DMS79 treated with DMSO at 0.1 percent for 48 hours (cell line): ENCODE data around the gene TRAK1.

Source experiments
- DNase-seq: peaks from one replicate; lab custom pipeline; 2025; lab: John Stamatoyannopoulos, UW

The TRAK1 gene

DNA sequence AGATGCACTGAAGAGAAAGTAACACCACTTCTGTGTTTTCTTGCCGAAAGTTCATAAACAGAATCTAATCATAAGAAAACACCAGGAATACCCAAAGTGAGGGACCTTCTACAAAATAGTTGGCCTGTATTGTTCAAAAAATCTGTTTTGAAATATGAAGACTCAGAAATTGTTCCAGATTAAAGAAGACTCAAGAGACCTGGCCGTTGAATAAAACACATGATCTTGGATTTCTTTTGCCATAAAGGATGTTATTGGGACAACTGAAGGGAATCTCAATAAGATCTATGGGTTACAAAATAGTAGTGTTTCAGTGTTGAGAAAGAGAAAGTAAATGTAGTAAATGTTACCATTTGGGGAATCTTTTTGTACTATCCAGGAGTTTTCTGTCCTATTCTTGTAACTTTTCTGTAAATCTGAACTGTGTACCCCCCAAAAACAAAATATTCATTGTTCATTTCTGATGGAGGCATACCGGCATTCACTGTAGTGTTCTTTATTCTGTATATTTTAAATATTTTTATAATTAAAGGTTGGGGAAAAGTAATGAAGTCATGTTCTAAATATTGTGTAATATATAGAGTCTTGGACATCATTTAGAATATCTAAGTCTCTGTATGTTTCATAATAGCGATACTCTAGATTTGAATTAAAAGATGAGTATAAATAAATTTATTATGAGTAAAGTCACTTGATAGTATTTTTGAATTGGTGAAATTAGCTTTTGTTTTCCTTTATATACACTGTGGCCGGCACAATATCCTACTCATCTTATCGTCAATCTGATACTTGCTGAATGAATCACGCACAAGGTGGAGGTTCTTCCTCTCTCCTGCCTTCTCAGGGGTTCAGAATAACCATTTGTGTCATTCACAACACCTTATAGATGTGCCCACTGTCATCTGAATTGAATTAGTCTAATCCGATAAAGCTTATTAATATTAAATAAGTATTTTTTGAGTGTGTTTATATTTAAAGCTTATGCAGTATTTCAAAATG, 66.7 kb downstream of the TRAK1 start:
- no peak for DNase-seq

DNA sequence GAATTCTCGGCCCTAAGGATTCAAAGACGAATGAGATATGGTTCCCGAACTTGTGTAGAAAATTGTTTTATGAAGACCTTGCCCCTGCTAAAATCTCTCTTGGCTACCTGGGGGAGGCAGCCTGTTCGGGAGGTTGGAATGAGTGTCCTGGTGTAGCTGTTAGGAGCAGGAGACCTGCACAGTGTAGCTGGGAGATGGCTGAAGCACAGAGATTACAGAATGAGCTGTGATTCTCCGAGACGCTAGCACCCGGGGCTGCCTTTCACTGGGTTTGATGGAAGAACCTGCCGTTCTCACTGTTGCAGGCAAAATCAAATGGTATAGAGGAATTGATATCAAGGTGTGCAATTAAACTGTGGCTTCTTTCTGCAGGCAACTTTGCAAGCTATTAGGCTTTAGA, 68.0 kb downstream of the TRAK1 start:
- no peak for DNase-seq

DNA sequence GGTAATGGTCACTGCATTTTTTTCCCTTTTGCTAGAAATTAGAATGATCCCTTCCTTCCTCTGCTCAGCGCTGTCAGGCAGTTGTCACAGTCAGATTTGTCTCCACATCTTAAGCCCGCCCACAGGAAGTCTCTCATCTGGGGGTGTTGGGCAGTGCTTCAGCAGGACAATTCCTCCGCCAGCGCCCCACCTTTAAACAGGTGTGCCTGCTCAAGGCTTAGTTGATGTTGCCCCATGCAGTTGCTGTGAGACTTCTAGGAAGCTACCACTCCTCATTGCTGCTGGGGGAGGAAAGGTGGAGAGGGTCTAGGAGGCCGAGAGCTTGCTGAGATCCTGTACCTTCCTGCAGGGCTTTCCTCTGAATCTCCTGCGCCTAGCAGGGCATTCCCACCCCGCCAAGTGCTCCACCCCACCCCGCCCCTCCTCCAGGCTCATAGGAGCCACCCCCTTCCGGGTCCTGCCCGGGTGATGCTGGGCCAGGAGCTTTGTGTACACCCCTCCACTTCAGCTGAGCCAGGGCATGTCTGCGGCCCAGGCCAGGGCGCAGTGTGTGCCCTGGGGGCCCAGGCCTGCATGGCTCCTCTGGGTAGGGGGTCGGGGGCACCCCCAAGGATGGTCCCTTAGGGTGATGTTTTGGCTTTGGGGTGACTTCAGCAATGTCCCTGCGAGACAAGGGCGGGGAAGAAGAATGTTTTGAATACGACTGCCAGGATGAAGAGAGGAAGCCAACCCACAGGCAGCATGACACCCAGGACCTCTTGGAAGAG, 68.7 kb downstream of the TRAK1 start:
- peak; percentile 65 for DNase-seq

DNA sequence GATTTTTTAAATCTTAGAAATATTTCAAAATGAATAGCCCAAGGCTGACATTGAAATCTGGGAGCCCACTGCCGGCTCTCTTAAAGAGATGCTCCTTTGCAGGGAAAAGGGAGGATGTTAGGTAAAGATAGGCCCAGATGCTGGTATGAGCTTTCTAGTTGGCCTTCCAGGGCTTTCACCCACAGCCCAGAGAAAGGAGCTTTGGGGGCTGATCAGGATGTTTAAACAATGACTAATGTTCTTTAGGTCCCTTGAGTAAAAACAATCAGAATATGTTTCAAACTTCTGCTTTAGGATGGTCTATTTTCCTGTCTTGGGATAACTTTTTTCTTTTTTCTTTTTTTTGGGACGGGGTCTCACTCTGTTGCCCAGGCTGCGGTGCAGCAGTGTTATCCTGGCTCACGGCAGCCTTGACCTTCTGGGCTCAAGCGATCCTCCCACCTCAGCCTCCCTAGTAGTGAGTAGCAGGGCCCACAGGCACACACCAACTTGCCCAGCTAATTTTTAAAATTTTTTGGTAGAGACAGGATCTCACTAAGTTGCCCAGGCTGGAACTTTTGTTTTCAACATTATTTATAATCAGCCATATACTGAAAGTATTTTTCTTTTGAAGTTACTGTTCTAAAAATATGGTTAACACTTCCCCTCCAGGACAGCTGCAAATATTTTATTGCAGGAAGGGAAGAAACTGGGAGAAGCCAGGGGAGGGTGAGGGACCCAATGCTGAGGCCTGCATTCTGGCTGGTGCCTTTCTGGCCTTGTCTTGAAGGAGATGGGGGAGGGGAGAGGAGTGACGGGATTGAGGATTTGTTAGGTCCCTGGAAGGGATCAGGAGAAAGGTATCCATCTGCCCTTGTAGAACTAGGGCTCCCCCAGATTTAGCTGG, 70.1 kb downstream of the TRAK1 start:
- DNase-seq = no peak

DNA sequence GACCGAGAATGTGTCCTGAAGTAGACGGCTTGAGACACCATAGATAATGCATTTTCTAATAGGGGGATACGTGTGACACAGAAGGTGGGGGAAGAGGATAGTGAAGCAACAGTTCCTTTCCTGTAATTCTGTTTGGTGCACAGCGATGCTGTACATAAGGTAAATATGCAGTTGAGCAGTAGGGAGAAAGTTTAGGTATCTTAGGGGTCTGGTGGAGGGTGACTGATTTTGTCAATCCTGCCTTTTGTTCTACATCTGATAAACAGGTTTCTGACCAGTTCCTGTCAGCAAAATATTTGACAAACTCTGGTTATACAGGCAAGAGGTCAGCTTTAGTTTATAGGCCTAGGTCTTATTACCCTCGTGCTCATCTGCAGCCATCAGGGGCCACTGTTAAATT, 71.3 kb downstream of the TRAK1 start:
- DNase-seq = no peak

DNA sequence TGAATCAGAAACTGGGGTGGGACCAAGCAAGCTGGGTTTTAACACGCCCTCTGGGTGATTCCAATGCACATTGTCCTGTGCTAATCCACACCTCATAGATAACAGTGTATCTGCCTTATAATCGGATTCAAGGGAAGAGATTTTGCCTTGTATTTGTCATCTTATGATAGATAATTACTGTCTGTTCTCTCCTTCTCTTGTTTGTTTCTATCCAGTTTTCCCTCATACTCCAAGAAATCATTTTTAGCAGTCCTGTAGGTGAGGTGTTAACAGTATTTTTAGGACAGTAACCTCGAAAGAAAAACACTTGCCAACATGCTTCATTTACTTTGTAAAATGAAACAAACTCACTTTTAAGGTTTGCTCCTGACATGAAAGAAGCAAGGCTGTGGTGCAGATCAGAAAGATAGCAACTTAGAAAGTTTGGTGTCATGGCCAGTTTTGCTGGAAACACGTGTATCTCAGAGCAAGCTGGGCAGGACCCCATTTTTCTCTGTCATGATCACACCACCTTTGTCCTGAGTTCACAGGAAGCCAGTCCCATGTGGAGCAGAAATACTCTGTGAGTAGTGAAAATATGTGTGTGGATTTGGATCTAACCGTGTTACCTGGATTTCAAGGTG, 72.6 kb downstream of the TRAK1 start:
- no peak for DNase-seq

DNA sequence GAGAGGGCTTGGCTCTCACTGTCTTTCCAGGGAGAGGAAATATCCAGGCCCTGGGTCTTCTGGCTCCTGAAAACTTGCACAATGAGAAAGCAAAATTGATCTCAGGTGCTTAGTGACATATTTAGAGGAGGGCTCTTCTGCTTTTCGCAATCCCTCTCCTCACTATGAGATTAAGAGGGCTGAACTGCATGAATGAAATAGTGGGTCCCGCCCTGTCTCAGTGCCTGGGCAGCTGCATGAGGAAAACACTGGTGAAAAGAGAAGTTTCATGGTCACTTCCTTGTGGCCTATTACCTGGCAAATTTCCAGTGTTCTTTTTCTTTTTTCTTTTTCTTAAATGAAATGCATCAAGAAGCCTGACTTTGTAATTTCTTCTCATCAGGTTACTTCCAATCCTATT, 73.5 kb downstream of the TRAK1 start:
- DNase-seq = no peak

DNA sequence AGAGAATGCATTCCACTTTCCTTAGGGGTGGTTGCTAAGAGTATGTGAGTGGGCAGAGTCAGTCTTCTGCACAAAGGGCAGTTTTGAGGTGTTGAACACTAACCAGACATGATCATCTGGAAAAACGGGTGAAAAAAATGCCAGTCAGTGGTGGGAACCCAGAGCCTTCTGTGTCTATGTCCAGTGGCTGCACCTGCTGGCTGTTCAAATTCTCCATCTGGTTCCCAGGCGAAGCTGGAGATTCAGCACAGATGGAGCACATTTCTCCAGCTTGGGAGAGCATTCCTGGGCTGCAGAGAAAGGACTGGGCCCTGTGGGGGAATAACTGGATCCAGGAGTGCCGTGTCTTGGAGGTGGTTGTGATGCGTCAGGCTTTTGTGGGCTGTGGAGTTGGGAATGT, 74.1 kb downstream of the TRAK1 start:
- no peak for DNase-seq

DNA sequence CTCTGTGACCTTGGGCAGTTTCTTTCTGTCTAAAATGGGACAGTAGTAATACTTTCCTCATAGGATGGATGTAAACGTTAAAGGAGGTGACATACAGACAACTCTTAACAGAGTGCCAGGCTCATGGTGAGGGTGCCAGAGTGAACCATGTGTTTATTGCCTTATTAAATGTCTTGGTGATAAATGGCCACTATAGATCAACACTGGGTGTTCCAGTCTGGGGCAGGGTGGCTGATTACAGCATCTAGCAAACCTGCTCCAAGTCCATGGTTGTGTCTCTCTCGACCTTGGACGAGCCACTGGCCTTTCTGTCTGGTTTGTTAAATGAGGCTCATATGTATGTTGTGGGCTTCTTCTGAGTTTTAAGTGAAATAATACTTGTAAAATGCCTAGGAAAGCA, 75.1 kb downstream of the TRAK1 start:
- DNase-seq = no peak

DNA sequence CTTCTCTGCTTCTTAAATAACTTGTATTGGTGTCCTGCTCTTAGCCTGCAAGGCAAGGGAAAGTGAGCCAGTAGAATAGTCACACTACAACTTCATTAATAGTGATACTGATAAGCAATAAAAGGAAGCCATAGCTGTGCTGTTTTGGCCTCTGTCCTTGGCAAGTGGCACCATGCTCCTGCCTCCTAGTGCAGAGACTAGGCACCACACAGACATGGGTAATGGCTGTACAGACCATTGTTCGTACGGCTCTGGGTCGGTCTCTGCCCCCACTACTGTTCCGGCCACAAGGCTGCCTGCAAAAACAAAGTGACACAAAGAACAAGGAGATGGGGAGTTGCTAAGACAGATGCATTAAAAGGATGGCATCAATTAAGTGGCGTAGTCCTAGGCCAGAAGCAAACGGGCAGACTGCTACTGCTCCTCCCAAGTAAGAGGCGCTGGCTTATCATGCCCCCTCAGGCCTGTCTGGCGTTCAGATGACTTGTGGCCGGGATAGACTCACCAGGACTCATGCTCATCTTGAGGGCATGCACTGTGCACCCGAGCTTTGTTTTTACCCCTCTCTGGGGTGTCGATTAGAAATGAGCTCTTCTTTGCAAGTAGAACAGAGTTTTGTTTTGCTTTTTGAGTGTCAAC, 75.6 kb downstream of the TRAK1 start:
- DNase-seq = no peak

DNA sequence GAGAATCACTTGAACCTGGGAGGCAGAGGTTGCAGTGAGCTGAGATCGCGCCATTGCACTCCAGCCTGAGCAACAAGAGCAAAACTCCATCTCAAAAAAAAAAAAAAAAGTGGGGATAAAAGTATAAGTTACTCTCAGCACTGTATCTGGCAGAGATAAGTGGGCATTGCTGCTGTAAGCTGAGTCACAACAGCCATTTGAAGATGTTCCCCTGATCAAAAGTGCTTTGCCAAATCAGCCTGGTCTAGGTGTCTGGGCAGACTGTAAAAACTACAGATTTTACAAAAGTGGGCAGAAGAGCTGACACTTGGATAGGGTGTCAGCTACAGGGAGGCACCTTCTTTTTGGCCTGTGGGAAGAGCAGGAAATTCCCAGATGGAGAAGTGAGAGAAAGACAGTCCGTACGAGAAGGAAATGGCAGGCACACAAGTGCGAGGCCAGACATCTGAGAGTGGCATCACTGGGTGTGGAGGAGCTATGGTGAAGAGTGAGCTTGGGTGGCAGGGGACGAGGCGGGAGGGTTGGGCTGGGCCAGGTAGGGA, 78.5 kb downstream of the TRAK1 start:
- no peak for DNase-seq

DNA sequence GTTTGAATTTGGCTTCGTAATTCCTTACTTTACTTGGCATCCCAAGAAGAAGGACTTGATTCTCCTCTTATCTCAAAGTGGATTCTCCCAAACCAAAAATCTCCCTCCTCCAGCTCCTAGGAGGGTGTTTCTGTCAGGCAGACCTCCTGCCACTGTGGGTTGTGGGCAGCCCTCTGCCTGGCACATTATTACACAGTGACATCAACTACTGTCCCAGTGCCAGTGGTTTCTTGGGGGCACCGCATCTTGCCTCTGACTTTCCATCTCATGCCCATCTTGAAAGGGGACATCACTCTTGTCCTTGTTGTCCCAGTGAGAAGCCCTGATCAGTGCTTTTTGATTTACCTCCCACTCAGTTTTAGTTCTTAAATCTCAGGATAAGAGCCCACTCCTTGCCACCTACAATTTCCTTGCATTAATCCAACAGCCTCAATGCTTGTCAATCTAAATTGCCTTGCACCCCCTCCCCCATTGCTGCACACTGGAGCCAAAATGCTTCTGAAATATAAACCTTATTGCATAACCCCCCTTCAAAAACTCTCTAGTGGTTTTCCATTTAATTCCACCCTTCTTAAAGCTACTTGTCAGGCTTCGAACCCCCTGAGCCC, 81.0 kb downstream of the TRAK1 start:
- no peak for DNase-seq

DNA sequence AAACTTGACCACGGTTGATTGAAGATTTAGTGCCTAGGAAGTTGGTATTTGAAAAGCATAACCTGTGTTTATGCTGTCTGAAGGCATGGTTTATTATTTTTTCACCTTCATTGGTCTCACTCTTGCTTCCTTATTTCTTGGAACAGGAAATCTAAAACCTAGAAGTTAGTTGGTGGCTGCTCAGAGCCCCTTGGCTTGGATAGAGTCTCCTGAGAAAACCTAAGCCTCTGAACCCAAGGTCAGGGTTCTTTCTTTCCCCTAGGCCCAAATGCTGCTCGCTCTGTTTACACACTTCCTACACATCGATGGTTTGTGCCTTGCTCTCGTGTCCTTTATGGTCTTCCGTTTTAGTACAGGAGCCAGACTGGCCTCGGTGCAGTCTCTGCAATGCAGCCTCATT, 82.2 kb downstream of the TRAK1 start:
- no peak for DNase-seq

DNA sequence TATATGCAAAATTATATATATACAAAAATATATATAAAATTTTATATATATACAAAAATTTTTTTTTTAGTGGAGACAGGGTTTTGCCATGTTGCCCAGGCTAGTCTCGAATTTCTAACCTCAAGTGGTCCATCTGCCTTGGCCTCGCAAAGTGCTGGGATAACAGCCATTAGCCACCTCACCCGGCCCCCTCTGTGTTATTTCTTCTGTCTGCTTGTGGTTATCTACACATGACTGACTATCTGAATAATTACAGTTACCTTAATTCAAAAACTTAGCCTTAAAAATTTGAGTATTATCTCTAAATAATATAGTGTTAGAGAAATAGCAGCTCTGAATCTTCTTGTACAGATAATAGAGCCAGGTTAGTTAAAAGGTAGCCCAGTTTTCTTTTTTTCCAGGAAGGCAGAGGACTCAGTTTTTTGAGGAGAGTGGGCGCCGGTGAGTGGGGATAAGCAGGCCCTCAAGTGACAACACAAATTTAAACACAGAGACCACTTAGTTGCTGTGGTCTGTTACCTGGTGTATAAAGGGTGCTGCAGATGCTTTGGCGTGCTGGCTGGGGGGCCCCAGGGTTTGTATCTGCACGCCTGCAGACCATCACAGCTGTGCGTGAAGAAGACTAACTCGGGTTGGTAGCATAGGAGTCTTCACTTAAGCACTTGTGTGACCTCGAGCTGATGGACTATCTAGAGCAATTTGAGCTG, 83.7 kb downstream of the TRAK1 start:
- DNase-seq = no peak

DNA sequence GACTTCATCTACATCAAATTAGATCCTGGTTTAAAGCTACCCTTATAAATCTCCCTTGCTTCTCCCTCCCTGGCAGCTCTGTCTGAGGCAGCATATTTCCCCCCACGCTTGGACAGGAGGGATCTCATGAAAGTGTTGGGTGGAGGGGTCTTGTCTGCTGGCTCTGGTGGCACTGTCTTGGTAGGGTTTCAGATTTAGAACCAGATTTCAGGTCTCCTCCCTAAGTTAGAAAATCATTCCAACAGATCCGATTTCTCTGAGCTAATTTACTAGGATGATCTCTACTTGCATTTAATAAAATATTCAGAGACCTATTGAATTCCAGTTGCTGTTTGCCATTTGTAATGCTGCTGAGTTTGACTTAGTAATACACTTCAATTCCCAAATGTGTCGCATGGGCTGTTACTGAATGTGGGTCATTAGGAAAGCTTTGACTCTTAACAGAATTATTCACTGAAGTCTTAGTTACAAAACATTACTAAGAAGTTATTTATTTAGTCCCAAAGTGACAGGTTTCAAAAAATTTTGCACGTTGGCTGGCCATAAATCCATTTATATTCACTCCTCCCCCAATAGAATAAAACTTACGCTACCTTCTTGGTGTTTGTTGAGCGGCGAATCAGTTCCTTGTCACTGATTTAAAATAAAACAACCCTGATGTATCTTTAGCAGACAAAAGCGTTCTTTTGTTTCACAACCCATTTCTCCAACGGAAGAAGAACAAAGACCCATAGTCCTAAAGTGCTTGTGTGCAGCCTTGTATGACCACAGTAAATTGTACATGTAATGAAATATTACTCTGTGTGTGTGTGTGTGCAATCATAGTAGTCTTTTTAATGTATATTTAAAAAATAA, 84.5 kb downstream of the TRAK1 start:
- DNase-seq = no peak

DNA sequence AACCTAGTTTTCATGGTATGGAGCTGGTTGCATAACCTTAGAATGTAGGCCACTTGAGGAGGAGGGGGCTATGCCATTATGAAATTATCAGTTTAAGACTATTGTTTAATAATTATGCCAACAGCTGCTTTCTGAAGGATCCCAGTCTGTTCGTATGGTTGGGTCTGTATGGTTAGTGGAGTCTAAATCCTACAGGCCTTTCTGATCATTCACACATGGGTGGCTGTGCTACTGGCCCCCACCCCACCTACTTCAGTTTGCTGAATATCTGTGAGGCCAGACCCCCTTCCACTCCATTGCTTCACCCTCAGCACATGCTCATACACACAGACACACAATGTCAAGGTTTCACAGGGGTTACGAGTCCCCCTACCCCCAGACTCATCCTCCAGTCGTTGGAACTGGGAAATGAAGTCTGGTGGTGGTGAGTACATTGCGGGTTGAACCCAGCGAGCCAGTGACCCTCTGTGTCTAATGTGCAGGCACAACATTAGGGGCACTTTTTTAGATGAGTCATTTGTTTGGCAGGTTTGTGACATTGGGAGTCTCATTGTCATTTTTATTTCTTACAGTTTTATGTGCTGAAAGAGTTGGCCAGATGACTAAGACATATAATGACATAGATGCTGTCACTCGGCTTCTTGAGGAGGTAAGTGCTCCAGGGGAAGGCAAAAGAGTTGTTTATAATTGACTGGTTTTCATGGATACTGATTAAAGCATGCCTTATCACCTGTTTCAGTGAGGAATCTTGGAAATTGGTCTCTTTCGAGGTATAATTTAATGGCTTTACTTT, 85.3 kb downstream of the TRAK1 start:
- no peak for DNase-seq

DNA sequence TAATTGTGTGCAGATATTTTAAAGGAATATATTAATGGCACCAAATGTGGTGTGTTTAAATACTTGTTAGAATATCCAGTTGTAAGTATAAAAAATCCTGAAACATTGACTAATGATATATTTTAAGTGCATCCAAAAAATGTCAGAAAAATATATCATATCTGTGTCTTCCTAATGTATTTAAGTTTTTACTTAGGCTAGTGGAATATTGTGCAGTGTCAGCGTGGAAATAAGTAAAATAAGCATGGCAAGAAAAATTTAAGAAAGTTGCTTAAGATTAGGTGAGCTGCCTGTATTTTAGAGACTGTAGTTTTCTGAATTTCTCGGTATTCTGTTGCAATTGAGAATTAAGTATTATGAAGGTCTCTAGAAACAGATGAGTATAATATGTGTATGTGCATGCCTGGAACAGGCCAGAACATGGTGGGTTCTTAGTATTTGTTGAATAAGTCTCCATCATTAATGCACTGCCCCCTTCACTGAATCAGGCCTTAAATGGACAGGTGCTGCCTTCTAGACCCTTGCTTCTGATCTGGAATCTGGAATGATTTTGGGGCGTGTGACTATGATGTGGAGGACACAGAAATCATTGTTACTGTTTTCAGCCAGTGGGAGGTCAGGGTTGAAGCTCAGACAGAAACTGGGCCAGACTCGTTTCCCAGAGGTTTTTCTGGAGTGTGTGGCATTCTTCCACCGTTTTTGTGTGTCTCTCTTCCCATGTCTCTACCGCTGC, 86.1 kb downstream of the TRAK1 start:
- no peak for DNase-seq
